Astrocyte (in vitro differentiated cells and primary cell): ENCODE measurements around the gene RNASE13. TPM values are rescaled to one million over a fixed set of nuclear protein-coding genes. Genes with fewer than 3 reads are reported as not detected.

Experiments used
- DNase-seq: peaks from one replicate; pipeline ENCODE4 v3.0.0-alpha.2; 2010; ENCODE audit warnings: low read depth
- FAIRE-seq: peaks from 2 replicates; lab custom pipeline; 2011; peaks lifted over from hg19 to GRCh38; lab: Jason Lieb, UNC
- H2AFZ ChIP-seq: 2 replicates; pipeline ENCODE4 v1.6.0; 2012; ENCODE audit warnings: low read depth, low read length, inconsistent platforms
- H3K27ac ChIP-seq: 2 replicates; pipeline ENCODE4 v1.5.1; 2011; ENCODE audit warnings: low read depth, low read length, inconsistent platforms
- H3K27me3 ChIP-seq: 2 replicates; pipeline ENCODE4 v1.6.0; 2011; ENCODE audit warnings: low read length, inconsistent platforms; ENCODE audit not compliant: insufficient read depth
- H3K36me3 ChIP-seq: 2 replicates; pipeline ENCODE4 v1.5.1; 2011; ENCODE audit warnings: low read length, inconsistent platforms; ENCODE audit not compliant: insufficient read depth
- H3K4me1 ChIP-seq: 2 replicates; pipeline ENCODE4 v1.5.1; 2011; ENCODE audit warnings: low read length, inconsistent platforms; ENCODE audit not compliant: insufficient read depth
- H3K4me2 ChIP-seq: 2 replicates; pipeline ENCODE4 v1.6.0; 2012; ENCODE audit warnings: low read length, inconsistent platforms
- H3K4me3 ChIP-seq: 2 replicates; pipeline ENCODE4 v1.5.1; 2011; ENCODE audit warnings: low read depth, mild to moderate bottlenecking, low read length, inconsistent platforms; ENCODE audit not compliant: insufficient read depth
- H3K79me2 ChIP-seq: 2 replicates; pipeline ENCODE4 v1.6.0; 2012; ENCODE audit warnings: mild to moderate bottlenecking, low read length, inconsistent platforms; ENCODE audit not compliant: insufficient read depth
- H3K9ac ChIP-seq: 2 replicates; pipeline ENCODE4 v1.6.0; 2012; ENCODE audit warnings: mild to moderate bottlenecking, low read length, inconsistent platforms
- H3K9me3 ChIP-seq: 2 replicates; pipeline ENCODE4 v1.5.1; 2012; ENCODE audit warnings: low read depth, mild to moderate bottlenecking, low read length, inconsistent platforms; ENCODE audit not compliant: insufficient read depth
- H4K20me1 ChIP-seq: 2 replicates; pipeline ENCODE4 v1.6.0; 2012; ENCODE audit warnings: low read length, inconsistent platforms; ENCODE audit not compliant: insufficient read depth
- H3K27ac Mint-ChIP-seq: one replicate; pipeline ENCODE4 v1.8.0; 2021; ENCODE audit warnings: mild to moderate bottlenecking, mixed read lengths; ENCODE audit not compliant: unreplicated experiment
- H3K27me3 Mint-ChIP-seq: one replicate; pipeline ENCODE4 v1.8.0; 2021; ENCODE audit warnings: low read depth, mixed read lengths; ENCODE audit not compliant: unreplicated experiment
- H3K36me3 Mint-ChIP-seq: one replicate; pipeline ENCODE4 v1.8.0; 2021; ENCODE audit warnings: low read depth, mixed read lengths; ENCODE audit not compliant: unreplicated experiment
- H3K4me1 Mint-ChIP-seq: one replicate; pipeline ENCODE4 v1.8.0; 2021; ENCODE audit warnings: low read depth, mixed read lengths; ENCODE audit not compliant: unreplicated experiment
- H3K4me3 Mint-ChIP-seq: one replicate; pipeline ENCODE4 v1.8.0; 2021; ENCODE audit warnings: mild to moderate bottlenecking, moderate library complexity, mixed read lengths; ENCODE audit not compliant: unreplicated experiment
- H3K9me3 Mint-ChIP-seq: one replicate; pipeline ENCODE4 v1.8.0; 2021; ENCODE audit warnings: mild to moderate bottlenecking, mixed read lengths; ENCODE audit not compliant: unreplicated experiment
- EZH2 ChIP-seq: IDR thresholded peaks from 2 replicates; pipeline ENCODE4 v1.6.1; 2012; ENCODE audit warnings: mild to moderate bottlenecking, low read length, inconsistent platforms; ENCODE audit not compliant: insufficient read depth
- total RNA-seq: library from RNA; stranded (reverse); gene quantifications from 2 replicates; pipeline ENCODE4 v1.2.1, GENCODE V29; 2021
- TF ChIP-seq, protein P1 (sequence below): IDR thresholded peaks from 2 replicates; pipeline ENCODE4 v1.5.1; 2011; ENCODE audit warnings: low read depth, mild to moderate bottlenecking, inconsistent platforms, low read length, moderate library complexity; ENCODE audit not compliant: insufficient read depth

The RNASE13 gene
- total RNA-seq, 1 donor from 2014 or later: not detected

DNA sequence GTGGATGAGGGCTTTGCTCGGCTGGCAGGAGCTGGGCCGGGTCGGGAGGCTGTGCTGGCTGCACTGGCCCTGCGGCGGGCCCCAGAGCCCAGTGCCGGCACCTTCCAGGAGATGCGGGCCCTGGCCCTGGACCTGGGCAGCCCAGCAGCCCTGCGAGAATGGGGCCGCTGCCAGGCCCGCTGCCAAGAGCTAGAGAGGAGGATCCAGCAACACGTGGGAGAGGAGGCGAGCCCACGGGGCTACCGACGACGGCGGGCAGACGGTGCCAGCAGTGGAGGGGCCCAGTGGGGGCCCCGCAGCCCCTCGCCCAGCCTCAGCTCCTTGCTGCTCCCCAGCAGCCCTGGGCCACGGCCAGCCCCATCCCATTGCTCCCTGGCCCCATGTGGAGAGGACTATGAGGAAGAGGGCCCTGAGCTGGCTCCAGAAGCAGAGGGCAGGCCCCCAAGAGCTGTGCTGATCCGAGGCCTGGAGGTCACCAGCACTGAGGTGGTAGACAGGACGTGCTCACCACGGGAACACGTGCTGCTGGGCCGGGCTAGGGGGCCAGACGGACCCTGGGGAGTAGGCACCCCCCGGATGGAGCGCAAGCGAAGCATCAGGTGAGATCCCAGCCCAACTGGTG lies 47.0 kb upstream of the RNASE13 start:
- peaks cover 34% of the 10 kb centered on the region for H3K36me3 Mint-ChIP-seq
- no peak overlapping the region for H3K27ac ChIP-seq
- FAIRE-seq (no peak), DNase-seq (no peak)
- H3K4me1 Mint-ChIP-seq: peaks cover 15% of the 10 kb centered on the region
- H3K4me3 ChIP-seq: no peak overlapping the region
- H3K27me3 ChIP-seq: no peaks in the 10 kb centered on the region
- H3K36me3 ChIP-seq: peaks cover 67% of the 10 kb centered on the region
- H3K4me2 ChIP-seq: no peak overlapping the region
- no peaks in the 10 kb centered on the region for H3K9me3 ChIP-seq
- H3K27me3 Mint-ChIP-seq: no peaks in the 10 kb centered on the region
- no peaks in the 10 kb centered on the region for H3K9me3 Mint-ChIP-seq
- no peaks in the 10 kb centered on the region for H3K79me2 ChIP-seq
- H3K9ac ChIP-seq: no peak overlapping the region
- no peak overlapping the region for H3K27ac Mint-ChIP-seq
- no peak overlapping the region for H3K4me3 Mint-ChIP-seq
- H2AFZ ChIP-seq: no peak overlapping the region
- no peak for TF ChIP-seq EZH2
- TF ChIP-seq, protein P1, sequence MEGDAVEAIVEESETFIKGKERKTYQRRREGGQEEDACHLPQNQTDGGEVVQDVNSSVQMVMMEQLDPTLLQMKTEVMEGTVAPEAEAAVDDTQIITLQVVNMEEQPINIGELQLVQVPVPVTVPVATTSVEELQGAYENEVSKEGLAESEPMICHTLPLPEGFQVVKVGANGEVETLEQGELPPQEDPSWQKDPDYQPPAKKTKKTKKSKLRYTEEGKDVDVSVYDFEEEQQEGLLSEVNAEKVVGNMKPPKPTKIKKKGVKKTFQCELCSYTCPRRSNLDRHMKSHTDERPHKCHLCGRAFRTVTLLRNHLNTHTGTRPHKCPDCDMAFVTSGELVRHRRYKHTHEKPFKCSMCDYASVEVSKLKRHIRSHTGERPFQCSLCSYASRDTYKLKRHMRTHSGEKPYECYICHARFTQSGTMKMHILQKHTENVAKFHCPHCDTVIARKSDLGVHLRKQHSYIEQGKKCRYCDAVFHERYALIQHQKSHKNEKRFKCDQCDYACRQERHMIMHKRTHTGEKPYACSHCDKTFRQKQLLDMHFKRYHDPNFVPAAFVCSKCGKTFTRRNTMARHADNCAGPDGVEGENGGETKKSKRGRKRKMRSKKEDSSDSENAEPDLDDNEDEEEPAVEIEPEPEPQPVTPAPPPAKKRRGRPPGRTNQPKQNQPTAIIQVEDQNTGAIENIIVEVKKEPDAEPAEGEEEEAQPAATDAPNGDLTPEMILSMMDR: no peak
- H3K4me1 ChIP-seq: peaks cover 13% of the 10 kb centered on the region
- H4K20me1 ChIP-seq: peaks cover 55% of the 10 kb centered on the region

DNA sequence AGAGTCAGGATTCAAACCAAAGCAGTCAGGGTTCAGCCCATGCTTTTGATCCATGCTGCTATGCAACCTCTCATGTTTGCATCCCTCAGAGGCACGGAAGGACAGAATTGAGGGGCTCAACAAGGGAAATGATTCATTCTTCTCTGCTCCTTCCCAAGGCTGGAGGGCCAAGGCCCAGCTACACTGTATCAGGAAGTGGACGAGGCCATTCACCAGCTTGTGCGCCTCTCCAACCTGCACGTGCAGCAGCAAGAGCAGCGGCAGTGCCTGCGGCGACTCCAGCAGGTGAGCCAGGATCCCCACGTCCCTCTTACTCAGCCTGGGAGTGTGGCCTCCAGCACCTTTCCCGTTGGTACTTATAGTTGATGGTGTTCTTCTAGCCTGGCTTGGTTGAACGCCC lies 44.1 kb upstream of the RNASE13 start:
- H3K27me3 Mint-ChIP-seq: no peaks in the 10 kb centered on the region
- DNase-seq (no peak), FAIRE-seq (no peak)
- no peak overlapping the region for H3K4me2 ChIP-seq
- H3K79me2 ChIP-seq: peaks cover 27% of the 10 kb centered on the region
- H4K20me1 ChIP-seq: peaks cover 69% of the 10 kb centered on the region
- H3K36me3 ChIP-seq: peaks cover 62% of the 10 kb centered on the region
- H3K27me3 ChIP-seq: no peaks in the 10 kb centered on the region
- no peaks in the 10 kb centered on the region for H3K9me3 Mint-ChIP-seq
- H3K36me3 Mint-ChIP-seq: peaks cover 28% of the 10 kb centered on the region
- H3K27ac ChIP-seq: no peak overlapping the region
- H3K27ac Mint-ChIP-seq: no peak overlapping the region
- H3K4me3 ChIP-seq: no peak overlapping the region
- H3K4me1 ChIP-seq: no peaks in the 10 kb centered on the region
- H3K4me1 Mint-ChIP-seq: peaks cover under 1% of the 10 kb centered on the region
- no peak overlapping the region for H3K9ac ChIP-seq
- no peak overlapping the region for H2AFZ ChIP-seq
- TF ChIP-seq EZH2: no peak
- TF ChIP-seq, protein P1: no peak
- no peaks in the 10 kb centered on the region for H3K9me3 ChIP-seq
- no peak overlapping the region for H3K4me3 Mint-ChIP-seq

DNA sequence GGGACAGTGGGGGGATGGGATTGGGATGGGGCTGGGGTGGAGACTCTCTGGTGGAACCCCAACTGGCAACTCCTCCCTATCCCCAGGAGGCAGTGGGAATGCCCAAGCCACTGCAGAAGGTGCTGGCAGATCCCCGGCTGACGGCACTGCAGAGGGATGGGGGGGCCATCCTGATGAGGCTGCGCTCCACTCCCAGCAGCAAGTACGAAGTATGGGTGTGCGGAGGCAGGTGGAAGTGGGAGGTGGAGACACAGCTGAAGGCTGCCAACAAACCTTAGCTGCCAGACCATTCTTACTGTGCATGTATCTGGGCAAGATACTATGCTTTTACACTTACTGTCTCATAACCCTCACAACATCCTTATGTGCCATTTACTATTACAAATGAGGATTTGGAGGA lies 43.7 kb upstream of the RNASE13 start:
- Histone ChIP-seq H3K79me2 (peaks cover 31% of the 10 kb centered on the region), H3K36me3 (peaks cover 66% of the 10 kb centered on the region), H3K4me2 (no peak overlapping the region), H3K4me1 (no peaks in the 10 kb centered on the region), H3K9ac (no peak overlapping the region), H3K27ac (no peak overlapping the region), H3K9me3 (no peaks in the 10 kb centered on the region), H3K4me3 (no peak overlapping the region), H3K27me3 (no peaks in the 10 kb centered on the region), H2AFZ (no peak overlapping the region), H4K20me1 (peaks cover 74% of the 10 kb centered on the region)
- Mint-ChIP-seq H3K9me3 (no peaks in the 10 kb centered on the region), H3K4me3 (peak overlapping the region; percentile 34), H3K36me3 (peaks cover 31% of the 10 kb centered on the region), H3K27me3 (no peaks in the 10 kb centered on the region), H3K4me1 (peaks cover 5% of the 10 kb centered on the region), H3K27ac (no peak overlapping the region)
- FAIRE-seq (no peak), DNase-seq (no peak)
- no peak for TF ChIP-seq EZH2
- TF ChIP-seq, protein P1: no peak
